NCI-H69 (cell line): ENCODE measurements around the gene PLD1.
"Not testable (repeated sequence)": the region's sequence is repeated elsewhere in the genome, so short reads cannot be mapped to it uniquely, and the experiment has no call there.

Experiments
- DNase-seq: peaks from one replicate; lab custom pipeline; 2025; lab: John Stamatoyannopoulos, UW

Gene PLD1

DNA sequence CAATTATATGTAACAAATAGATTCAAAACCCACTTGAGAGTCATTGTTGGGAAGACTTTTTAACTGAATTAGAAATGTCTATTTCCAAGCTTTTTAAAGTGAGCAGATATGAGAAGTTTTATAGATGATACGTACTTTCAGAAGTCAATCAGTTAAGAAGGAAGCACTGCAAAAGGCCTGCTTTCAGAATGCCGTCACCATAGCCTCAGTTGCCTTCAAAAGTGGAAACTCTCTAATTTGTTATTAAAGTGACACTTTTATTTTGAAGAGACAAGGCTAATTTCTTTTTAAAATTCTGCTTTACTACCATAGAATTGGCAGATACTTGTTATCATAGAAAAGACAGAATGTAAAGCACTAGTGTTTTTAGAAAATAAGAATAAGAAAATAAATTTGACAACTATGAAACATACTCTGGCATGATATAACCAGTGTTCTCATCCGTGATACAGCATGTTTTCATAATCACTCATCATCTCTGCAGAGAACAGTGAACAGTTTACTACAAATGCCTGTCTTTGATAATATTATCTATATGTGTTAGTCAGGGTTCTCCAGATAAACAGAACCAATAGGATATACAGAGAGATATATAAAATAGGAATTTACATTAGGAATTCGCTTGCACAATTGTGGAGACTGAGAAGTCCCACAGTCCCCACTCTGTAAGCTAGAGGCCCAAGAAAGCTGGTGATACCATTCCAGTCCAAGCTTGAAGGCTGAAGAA lies 7.0 kb upstream of the PLD1 start:
- DNase-seq = no peak

DNA sequence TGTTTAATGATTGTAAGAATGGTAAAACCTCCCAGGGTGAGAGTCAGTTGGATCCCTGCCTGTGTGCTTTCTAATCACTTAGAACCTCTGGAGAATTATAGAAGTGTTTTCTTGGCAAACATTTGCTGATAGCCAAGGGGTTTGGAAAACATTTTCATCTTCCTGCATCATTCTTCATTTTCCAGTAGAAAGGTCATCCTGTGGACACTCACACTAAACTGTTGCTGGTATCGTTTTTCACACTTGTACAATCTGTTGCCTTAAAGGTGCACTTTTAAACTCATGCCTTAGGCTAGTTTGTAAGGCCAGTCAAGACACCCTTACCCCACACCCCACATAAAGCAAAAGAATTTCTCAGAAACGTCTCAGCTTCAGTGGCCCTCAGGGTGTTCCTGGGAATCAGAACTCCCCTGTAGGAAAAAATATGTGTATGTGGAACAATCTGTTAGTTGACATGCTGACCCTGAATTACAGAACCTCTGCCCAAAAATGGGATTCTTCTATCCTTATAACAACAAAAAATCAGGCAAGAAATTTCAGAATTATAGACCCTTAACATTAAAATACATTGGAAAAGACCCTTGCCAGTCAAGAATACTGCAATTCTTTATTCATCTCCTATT lies 5.8 kb upstream of the PLD1 start:
- DNase-seq = no peak

DNA sequence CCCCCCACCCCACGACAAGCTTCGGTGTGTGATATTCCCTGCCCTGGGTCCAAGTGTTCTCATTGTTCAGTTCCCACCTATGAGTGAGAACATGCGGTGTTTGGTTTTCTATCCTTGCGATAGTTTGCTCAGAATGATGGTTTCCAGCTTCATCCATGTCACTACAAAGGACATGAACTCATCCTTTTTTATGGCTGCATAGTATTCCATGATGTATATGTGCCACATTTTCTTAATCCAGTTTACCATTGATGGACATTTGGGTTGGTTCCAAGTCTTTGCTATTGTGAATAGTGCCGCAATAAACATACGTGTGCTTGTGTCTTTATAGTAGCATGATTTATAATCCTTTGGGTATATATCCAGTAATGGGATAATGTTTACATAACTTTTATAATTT lies 4.4 kb upstream of the PLD1 start:
- DNase-seq = not testable (repeated sequence)

DNA sequence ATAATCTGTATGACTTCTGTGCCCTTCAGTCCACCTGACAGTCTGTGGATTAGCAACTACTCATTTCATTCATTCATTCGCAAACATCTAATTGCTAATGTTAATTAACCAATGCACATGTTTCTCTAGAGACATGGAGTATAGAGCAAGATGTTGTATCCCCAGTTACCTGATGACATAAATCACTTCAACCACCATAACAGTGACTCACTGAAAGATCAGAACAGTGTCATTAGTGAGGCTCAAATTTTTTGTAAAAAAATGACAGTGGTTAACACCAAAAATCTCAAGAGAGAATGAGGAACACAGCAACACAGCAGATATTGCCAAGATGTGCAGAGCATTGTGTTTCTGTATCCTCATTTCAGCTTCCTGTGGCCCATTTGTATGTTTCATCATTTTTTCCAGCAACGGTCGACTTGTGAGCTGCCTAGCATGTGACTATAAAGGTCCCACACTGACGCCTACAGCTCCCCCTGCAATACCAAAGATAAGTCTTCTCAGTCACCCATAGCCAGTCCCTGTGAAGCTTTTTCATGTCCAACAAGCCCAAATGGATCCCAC lies 3.7 kb upstream of the PLD1 start:
- no peak for DNase-seq

- no peak for DNase-seq
Measured at GRCh38 chr3:171813278-171813896, 3.1 kb upstream of the PLD1 start.

- DNase-seq = no peak
Measured at GRCh38 chr3:171812811-171813210, 2.5 kb upstream of the PLD1 start.

- no peak for DNase-seq
Measured at GRCh38 chr3:171811913-171812335, 1.6 kb upstream of the PLD1 start.

DNA sequence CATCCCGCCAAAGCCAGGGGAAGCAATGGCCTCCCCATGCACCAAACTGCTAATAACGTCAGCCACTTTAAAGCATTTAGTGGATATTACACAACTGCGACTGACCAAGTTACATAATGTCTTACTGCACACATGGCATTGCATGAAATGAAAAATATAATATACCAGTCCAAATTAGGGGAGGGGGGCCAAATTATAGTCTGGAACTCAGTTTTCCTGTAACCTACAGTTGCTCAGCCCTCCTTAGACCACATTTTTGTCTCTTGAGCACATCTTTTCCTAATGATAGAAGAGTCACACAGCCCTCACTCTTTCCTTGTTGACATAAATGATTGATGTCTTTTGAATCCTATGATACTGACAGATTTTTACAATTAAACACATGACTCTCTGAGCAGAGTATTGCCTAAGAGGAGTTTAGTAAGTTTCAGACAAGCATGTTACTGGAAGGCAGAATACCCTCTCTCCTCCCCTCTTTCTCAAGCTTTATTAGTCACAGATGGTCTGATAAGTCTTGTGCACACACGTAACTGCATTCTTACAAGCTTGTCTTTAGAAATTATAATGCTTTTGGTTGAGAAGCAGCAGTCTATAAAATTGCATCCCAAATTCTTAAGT lies 1.1 kb upstream of the PLD1 start:
- no peak for DNase-seq

DNA sequence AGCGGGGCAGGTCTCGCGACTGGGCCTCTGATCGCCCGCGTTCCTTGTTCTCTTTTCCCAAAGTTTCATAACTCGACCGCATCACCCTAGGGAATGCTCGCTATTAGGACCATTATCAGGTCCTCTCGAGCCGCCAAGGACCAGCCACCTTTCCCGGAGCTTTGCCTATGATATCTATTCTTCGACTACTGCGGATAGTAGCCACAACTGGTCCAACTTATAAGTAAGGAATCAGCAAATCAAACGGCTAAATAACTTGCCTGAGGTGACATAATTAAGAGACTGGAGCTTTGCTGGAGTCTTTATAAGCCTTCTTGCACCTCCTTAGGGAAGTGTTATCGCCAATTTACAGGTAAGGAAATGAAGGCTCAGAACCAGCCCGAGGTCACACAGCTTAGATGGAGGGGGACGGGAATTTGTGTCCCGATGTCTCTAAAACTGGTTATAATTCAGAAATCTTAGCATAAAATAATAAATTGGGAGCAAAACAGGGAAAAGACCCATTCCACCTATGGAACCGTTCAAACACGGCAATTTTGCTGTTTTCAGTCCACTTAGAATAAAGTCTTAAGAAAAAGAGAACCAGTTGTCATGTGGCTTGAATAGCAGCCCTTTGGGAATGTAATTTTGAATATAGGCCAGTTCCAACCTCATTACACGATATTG lies 479 bp upstream of the PLD1 start:
- DNase-seq = no peak

DNA sequence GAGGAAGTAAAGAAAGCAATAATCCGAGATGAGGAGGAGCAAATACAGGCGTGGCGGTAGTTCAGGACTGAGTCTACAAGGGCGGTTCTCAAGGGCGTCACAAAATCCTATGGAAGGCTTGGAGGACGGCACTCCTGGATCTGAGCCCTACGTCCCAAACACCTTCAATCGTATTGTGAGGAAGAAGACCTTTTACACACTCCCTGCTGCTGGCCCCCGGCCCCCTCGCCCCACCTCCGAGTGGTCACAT lies 747 bp downstream of the PLD1 start:
- DNase-seq = peak; percentile 57

- DNase-seq = peak; percentile 16
Measured at GRCh38 chr3:171807806-171808205, 2.5 kb downstream of the PLD1 start.

DNA sequence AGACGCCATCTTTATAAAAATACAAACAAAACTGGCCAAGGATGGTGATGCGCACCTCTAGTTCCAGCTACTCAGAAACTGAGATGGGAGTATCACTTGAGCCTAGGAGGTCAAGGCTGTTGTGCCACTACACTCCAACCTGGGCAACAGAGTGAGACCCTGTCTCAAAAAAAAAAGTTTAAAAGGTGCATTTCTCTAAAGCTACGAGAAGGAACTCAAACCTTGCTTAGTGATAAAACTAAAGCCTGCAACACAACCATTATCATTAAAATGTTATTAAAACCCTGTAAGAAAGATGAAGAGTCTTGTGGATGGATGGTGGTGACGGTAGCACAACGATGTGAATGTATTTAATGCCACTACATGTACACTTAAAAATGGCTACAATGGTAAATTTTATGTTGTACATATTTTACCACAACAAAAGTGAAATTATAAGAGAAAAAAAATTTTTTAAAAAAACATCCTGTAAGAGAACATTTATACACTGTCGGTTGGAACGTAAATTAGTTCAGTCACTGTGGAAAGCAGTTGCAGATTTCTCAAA lies 3.1 kb downstream of the PLD1 start:
- no peak for DNase-seq

GRCh38 chr3:171806200-171807128 lies 3.8 kb downstream of the PLD1 start:
- DNase-seq = no peak

DNA sequence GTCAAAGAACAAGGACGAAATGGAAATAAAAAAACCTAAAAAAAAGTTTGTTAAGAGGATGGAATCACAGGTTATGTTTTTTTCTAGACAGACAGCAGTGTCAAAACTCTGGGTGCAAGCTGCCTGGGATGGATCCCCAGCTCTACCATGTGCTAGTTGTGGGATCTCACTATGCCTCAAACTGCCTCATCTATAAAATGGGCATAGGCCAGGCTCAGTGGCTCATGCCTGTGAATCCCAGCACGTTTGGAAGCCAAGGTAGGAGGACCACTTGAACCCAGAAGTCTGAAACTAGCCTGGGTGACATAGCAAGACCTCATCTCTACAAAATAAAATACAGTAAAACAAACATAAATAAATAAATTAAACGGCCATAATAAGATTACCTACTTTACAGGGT lies 4.6 kb downstream of the PLD1 start:
- DNase-seq = no peak

DNA sequence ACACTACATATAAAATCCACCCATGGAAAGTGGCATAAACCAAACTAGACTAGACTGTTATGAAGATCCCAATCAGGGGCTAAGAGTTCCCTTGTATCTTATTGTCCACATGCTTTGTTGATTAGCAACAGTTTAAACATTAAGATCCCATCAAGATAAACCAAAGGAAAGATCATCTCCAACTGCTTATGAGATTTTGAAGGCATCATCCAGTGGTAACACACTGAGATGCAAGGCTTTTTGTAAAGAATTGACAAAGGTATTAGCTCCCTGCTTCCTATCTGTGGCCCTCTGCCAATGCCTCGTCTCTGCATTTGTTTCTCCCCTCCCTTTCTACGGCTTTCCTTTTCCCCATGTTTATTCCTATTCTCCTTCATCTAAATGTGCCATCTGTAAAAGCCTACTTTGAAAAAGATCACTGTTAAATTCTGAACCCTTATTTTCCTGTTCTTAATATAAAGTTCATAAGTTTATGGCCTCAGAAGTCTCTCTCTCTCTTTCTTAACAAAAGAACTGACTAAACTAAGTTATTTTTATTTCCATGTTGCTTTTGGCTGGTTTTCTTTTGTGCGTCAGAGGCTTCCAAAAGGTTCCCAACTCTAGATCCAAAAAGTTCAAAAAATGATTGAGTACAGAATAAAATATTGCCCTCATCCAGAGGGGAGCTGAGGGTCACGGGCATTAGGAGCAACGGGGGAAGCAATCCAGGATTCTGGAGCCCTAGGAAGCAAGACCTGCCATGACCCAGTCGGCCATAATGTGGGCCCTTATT lies 5.5 kb downstream of the PLD1 start:
- no peak for DNase-seq

DNA sequence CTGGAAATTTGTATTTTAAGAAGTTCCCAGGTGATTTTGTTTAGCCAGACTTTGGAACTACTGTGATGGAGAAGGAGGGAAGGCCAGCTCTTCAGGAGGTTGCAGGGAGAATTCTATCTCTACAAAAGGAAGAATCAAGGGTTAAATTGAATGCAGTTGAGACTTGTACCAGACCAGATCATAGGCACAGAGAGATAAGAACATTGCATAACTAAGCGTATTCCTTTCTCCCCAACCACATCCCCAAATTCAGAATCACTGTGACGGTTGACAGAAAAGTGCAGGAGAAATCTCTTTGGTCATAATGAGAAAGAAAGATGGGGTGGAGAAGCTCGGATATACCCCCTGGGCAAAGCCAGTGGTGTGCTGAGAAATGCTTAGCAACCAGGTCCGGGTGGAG lies 7.2 kb downstream of the PLD1 start:
- no peak for DNase-seq

DNA sequence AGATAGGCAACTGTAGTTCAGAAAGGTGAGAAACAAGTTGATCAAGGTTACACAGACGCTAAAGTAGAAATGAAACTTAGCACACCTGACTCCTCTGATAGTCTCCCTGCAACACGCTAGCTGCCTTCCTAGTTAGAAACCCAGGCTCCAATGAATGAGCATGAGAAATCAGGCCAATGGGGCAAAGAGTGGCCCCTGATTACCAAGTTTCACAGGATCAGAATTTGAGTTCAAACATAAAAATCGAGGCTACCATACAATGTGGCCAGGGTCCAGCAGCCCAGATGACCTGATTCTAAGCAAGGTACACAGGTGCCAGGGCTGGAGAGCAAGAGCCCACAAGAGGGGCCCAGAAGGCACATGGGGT lies 7.7 kb downstream of the PLD1 start:
- DNase-seq = no peak

- DNase-seq = peak; percentile 67
Measured at GRCh38 chr3:171801738-171802589, 8.3 kb downstream of the PLD1 start.

DNA sequence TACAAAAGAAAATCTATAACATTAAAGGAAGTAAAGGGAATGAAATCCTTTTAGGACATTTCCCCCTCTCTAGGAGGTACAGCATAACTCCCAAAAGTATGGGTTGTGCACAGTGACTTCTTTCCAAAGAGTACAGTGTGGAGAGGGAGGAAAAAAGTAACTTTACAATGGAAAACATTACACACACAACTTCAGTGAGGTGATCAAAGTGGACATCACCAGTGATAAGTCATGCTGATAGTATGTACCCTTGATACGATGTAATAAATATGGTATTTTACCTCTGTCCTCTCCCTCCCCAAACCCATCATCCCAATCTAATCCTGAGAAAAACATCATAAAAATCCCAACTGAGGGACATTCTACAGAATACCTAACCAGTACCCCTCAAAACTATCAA lies 10.8 kb downstream of the PLD1 start:
- no peak for DNase-seq
